ENCODE data around the gene CCDC61. TPM values are rescaled to one million over a fixed set of nuclear protein-coding genes. Genes with fewer than 3 reads are reported as not detected.

The CCDC61 gene
- total RNA-seq, 1 donor from 2014 or later: 31.2 TPM

DNA sequence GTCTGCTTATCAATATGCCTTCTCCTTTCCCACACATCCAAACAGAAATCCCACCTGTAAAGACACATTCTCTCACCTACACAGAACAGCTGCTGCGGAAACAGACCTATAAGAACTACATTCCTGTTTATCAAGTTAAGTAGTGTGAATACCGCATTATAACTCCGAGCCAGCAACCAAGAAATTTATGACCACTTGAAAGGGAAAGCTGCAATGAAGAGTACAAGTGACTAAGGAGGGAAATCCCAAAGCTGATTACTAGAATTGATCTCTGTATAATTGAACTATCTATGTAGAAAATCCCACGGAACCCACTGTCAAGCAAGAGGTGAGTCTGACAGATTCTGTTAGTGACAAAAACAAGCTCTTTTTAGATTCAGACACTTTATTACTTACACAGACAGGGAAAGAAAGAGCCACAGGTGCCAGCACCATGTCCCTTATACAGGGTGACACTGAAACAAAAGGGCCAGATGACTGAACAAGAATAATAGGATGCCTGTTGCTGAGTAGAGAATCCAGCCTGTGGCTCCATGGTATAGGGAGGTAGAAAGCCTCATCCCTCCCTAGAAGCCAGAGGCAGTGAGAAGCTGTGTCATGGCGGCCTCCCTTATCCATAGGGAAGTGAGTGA is 47.1 kb downstream of the CCDC61 start:
- Mint-ChIP-seq H3K4me1 (ENCODE audit: low read depth) (no peaks in the 10 kb centered on the region), H3K27ac (no peak overlapping the region), H3K36me3 (ENCODE audit: low read depth) (no peaks in the 10 kb centered on the region), H3K27me3 (ENCODE audit: low read depth) (peaks cover 38% of the 10 kb centered on the region), H3K4me3 (ENCODE audit: low read depth) (no peak overlapping the region), H3K9me3 (no peaks in the 10 kb centered on the region)
- intact Hi-C loops (cut with micrococcal nuclease): no loop called here
- no peak for DNase-seq (ENCODE audit: low spot score)

- Mint-ChIP-seq H3K4me3 (ENCODE audit: low read depth) (no peak overlapping the region), H3K27me3 (ENCODE audit: low read depth) (peaks cover 49% of the 10 kb centered on the region), H3K27ac (no peak overlapping the region), H3K36me3 (ENCODE audit: low read depth) (no peaks in the 10 kb centered on the region), H3K9me3 (no peaks in the 10 kb centered on the region), H3K4me1 (ENCODE audit: low read depth) (no peaks in the 10 kb centered on the region)
- no peak for DNase-seq (ENCODE audit: low spot score)
- intact Hi-C loops (cut with micrococcal nuclease): no loop called here
Observed at GRCh38 chr19:46043519-46043918, 48.3 kb downstream of the CCDC61 start.

- intact Hi-C loops (cut with micrococcal nuclease): no loop called here
- no peaks in the 10 kb centered on the region for H3K4me1 Mint-ChIP-seq (ENCODE audit: low read depth)
- H3K27me3 Mint-ChIP-seq (ENCODE audit: low read depth): peaks cover 69% of the 10 kb centered on the region
- no peaks in the 10 kb centered on the region for H3K36me3 Mint-ChIP-seq (ENCODE audit: low read depth)
- no peak for DNase-seq (ENCODE audit: low spot score)
- H3K4me3 Mint-ChIP-seq (ENCODE audit: low read depth): no peak overlapping the region
- H3K27ac Mint-ChIP-seq: no peak overlapping the region
- H3K9me3 Mint-ChIP-seq: no peaks in the 10 kb centered on the region
Observed at GRCh38 chr19:46049597-46049996, 54.3 kb downstream of the CCDC61 start.

- H3K27ac Mint-ChIP-seq: no peak overlapping the region
- H3K4me1 Mint-ChIP-seq (ENCODE audit: low read depth): no peaks in the 10 kb centered on the region
- H3K36me3 Mint-ChIP-seq (ENCODE audit: low read depth): no peaks in the 10 kb centered on the region
- peaks cover 52% of the 10 kb centered on the region for H3K27me3 Mint-ChIP-seq (ENCODE audit: low read depth)
- intact Hi-C loops (cut with micrococcal nuclease): no loop called here
- no peak for DNase-seq (ENCODE audit: low spot score)
- no peaks in the 10 kb centered on the region for H3K9me3 Mint-ChIP-seq
- H3K4me3 Mint-ChIP-seq (ENCODE audit: low read depth): no peak overlapping the region
Observed at GRCh38 chr19:46052896-46053295, 57.6 kb downstream of the CCDC61 start.

- no peak for DNase-seq (ENCODE audit: low spot score)
- Mint-ChIP-seq H3K27ac (no peak overlapping the region), H3K36me3 (ENCODE audit: low read depth) (no peaks in the 10 kb centered on the region), H3K4me1 (ENCODE audit: low read depth) (no peaks in the 10 kb centered on the region), H3K9me3 (peaks cover 13% of the 10 kb centered on the region), H3K4me3 (ENCODE audit: low read depth) (no peak overlapping the region), H3K27me3 (ENCODE audit: low read depth) (peaks cover 31% of the 10 kb centered on the region)
- intact Hi-C loops (cut with micrococcal nuclease): no loop called here
Observed at GRCh38 chr19:46056536-46056935, 61.3 kb downstream of the CCDC61 start.

GRCh38 chr19:46058778-46059177 is 63.5 kb downstream of the CCDC61 start:
- no peak for DNase-seq (ENCODE audit: low spot score)

GRCh38 chr19:46060012-46060411 is 64.7 kb downstream of the CCDC61 start:
- peaks cover 26% of the 10 kb centered on the region for H3K27me3 Mint-ChIP-seq (ENCODE audit: low read depth)

More at GRCh38 chr19:46058778-46059177, 63.5 kb downstream of the CCDC61 start:
- H3K36me3 Mint-ChIP-seq (ENCODE audit: low read depth): no peaks in the 10 kb centered on the region
- peaks cover 13% of the 10 kb centered on the region for H3K9me3 Mint-ChIP-seq
- no peak overlapping the region for H3K4me3 Mint-ChIP-seq (ENCODE audit: low read depth)
- peaks cover 24% of the 10 kb centered on the region for H3K27me3 Mint-ChIP-seq (ENCODE audit: low read depth)
- H3K4me1 Mint-ChIP-seq (ENCODE audit: low read depth): no peaks in the 10 kb centered on the region
- intact Hi-C loops (cut with micrococcal nuclease): no loop called here
- no peak overlapping the region for H3K27ac Mint-ChIP-seq

GRCh38 chr19:46063201-46063600 is 67.9 kb downstream of the CCDC61 start:
- DNase-seq (ENCODE audit: low spot score): no peak
- Mint-ChIP-seq H3K27ac (no peak overlapping the region), H3K27me3 (ENCODE audit: low read depth) (peaks cover 39% of the 10 kb centered on the region), H3K9me3 (peaks cover 13% of the 10 kb centered on the region), H3K4me3 (ENCODE audit: low read depth) (no peak overlapping the region), H3K4me1 (ENCODE audit: low read depth) (no peaks in the 10 kb centered on the region), H3K36me3 (ENCODE audit: low read depth) (no peaks in the 10 kb centered on the region)
- intact Hi-C loops (cut with micrococcal nuclease): no loop called here

More at GRCh38 chr19:46060012-46060411, 64.7 kb downstream of the CCDC61 start:
- intact Hi-C loops (cut with micrococcal nuclease): no loop called here
- no peak overlapping the region for H3K4me3 Mint-ChIP-seq (ENCODE audit: low read depth)
- H3K36me3 Mint-ChIP-seq (ENCODE audit: low read depth): no peaks in the 10 kb centered on the region
- no peak overlapping the region for H3K27ac Mint-ChIP-seq
- no peaks in the 10 kb centered on the region for H3K4me1 Mint-ChIP-seq (ENCODE audit: low read depth)
- no peak for DNase-seq (ENCODE audit: low spot score)
- peaks cover 13% of the 10 kb centered on the region for H3K9me3 Mint-ChIP-seq

GRCh38 chr19:46065486-46066071 is 70.3 kb downstream of the CCDC61 start:
- Mint-ChIP-seq H3K27me3 (ENCODE audit: low read depth) (peaks cover 53% of the 10 kb centered on the region), H3K9me3 (no peaks in the 10 kb centered on the region), H3K27ac (no peak overlapping the region), H3K36me3 (ENCODE audit: low read depth) (no peaks in the 10 kb centered on the region), H3K4me1 (ENCODE audit: low read depth) (peaks cover 3% of the 10 kb centered on the region), H3K4me3 (ENCODE audit: low read depth) (no peak overlapping the region)
- intact Hi-C loops (cut with micrococcal nuclease): no loop called here
- DNase-seq (ENCODE audit: low spot score): no peak

GRCh38 chr19:46066471-46066870 is 71.2 kb downstream of the CCDC61 start:
- H3K9me3 Mint-ChIP-seq: no peaks in the 10 kb centered on the region
- no peaks in the 10 kb centered on the region for H3K36me3 Mint-ChIP-seq (ENCODE audit: low read depth)
- no peak overlapping the region for H3K27ac Mint-ChIP-seq
- H3K27me3 Mint-ChIP-seq (ENCODE audit: low read depth): peaks cover 56% of the 10 kb centered on the region
- intact Hi-C loops (cut with micrococcal nuclease): no loop called here
- peaks cover 3% of the 10 kb centered on the region for H3K4me1 Mint-ChIP-seq (ENCODE audit: low read depth)
- no peak overlapping the region for H3K4me3 Mint-ChIP-seq (ENCODE audit: low read depth)
- DNase-seq (ENCODE audit: low spot score): no peak

GRCh38 chr19:46067691-46068090 is 72.4 kb downstream of the CCDC61 start:
- intact Hi-C loops (cut with micrococcal nuclease): no loop called here
- Mint-ChIP-seq H3K27me3 (ENCODE audit: low read depth) (peaks cover 61% of the 10 kb centered on the region), H3K4me3 (ENCODE audit: low read depth) (no peak overlapping the region), H3K27ac (no peak overlapping the region), H3K9me3 (no peaks in the 10 kb centered on the region), H3K36me3 (ENCODE audit: low read depth) (no peaks in the 10 kb centered on the region), H3K4me1 (ENCODE audit: low read depth) (peaks cover 3% of the 10 kb centered on the region)
- no peak for DNase-seq (ENCODE audit: low spot score)
